Vagina (tissue), 2 donors: ENCODE data around the gene ACBD5. TPM values are rescaled to one million over a fixed set of nuclear protein-coding genes. Genes with fewer than 3 reads are reported as not detected.
"Not testable (repeated sequence)": the region's sequence is repeated elsewhere in the genome, so short reads cannot be mapped to it uniquely, and the experiment has no call there.

ENCODE experiments used
- DNase-seq, 2 donors: peaks; one replicate each; pipeline ENCODE4 v3.0.0-alpha.2; 2017; ENCODE audit errors: extremely low spot score in 2 of 2
- H3K27ac ChIP-seq: fragments of 200-600 bp; sonication (generic); one replicate; pipeline ENCODE4 v1.5.1; 2019
- H3K27me3 ChIP-seq: fragments of 200-600 bp; sonication (generic); one replicate; pipeline ENCODE4 v1.5.1; 2019
- H3K36me3 ChIP-seq, 2 donors: fragments of 200-600 bp; sonication (generic); one replicate each; pipeline ENCODE4 v1.5.1; 2017 to 2019
- H3K4me1 ChIP-seq: fragments of 200-600 bp; sonication (generic); one replicate; pipeline ENCODE4 v1.5.1; 2019
- H3K4me3 ChIP-seq, 2 donors: fragments of 200-600 bp; sonication (generic); 1 replicate in 1 of 2; 2 replicates in 1 of 2; pipeline ENCODE4 v1.5.1; 2016 to 2019
- H3K9me3 ChIP-seq: fragments of 200-600 bp; sonication (generic); one replicate; pipeline ENCODE4 v1.5.1; 2019
- POLR2A ChIP-seq, 2 donors: fragments of 450-650 bp; IDR thresholded peaks; one replicate each; pipeline ENCODE4 v1.6.1; 2017; ENCODE audit warnings: antibody characterized with exemption in 2 of 2, mild to moderate bottlenecking in 2 of 2, moderate library complexity in 2 of 2
- POLR2AphosphoS5 ChIP-seq, 2 donors: sonication (generic); formaldehyde crosslinking; IDR thresholded peaks; one replicate each; pipeline ENCODE4 v1.9.0; 2017; ENCODE audit warnings: antibody characterized with exemption in 2 of 2, mild to moderate bottlenecking in 2 of 2, low read depth in 1 of 2; ENCODE audit not compliant: insufficient read depth in 1 of 2
- intact Hi-C: fragments of 100-400 bp; cut with DNase I; formaldehyde crosslinking; loops from one replicate; pipeline ENCODE4 v1.15.1; 2023
- total RNA-seq: library from RNA; depleted of rRNA; stranded (reverse); fragments of >200 nt; gene quantifications from one replicate; pipeline ENCODE4 v1.2.3, GENCODE V29; 2016
- TF ChIP-seq, protein P1 (sequence below), 3 experiments: fragments of 450-650 bp in 2 of 3; fragments of 200-600 bp in 1 of 3; sonication (generic) in 1 of 3; IDR thresholded peaks; one replicate each; pipeline ENCODE4 v1.5.1; 2017 to 2019; ENCODE audit warnings: antibody characterized with exemption in 3 of 3, mild to moderate bottlenecking in 2 of 3, moderate library complexity in 2 of 3

ACBD5 gene, protein sequence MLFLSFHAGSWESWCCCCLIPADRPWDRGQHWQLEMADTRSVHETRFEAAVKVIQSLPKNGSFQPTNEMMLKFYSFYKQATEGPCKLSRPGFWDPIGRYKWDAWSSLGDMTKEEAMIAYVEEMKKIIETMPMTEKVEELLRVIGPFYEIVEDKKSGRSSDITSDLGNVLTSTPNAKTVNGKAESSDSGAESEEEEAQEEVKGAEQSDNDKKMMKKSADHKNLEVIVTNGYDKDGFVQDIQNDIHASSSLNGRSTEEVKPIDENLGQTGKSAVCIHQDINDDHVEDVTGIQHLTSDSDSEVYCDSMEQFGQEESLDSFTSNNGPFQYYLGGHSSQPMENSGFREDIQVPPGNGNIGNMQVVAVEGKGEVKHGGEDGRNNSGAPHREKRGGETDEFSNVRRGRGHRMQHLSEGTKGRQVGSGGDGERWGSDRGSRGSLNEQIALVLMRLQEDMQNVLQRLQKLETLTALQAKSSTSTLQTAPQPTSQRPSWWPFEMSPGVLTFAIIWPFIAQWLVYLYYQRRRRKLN
- 12.3 TPM for total RNA-seq

DNA sequence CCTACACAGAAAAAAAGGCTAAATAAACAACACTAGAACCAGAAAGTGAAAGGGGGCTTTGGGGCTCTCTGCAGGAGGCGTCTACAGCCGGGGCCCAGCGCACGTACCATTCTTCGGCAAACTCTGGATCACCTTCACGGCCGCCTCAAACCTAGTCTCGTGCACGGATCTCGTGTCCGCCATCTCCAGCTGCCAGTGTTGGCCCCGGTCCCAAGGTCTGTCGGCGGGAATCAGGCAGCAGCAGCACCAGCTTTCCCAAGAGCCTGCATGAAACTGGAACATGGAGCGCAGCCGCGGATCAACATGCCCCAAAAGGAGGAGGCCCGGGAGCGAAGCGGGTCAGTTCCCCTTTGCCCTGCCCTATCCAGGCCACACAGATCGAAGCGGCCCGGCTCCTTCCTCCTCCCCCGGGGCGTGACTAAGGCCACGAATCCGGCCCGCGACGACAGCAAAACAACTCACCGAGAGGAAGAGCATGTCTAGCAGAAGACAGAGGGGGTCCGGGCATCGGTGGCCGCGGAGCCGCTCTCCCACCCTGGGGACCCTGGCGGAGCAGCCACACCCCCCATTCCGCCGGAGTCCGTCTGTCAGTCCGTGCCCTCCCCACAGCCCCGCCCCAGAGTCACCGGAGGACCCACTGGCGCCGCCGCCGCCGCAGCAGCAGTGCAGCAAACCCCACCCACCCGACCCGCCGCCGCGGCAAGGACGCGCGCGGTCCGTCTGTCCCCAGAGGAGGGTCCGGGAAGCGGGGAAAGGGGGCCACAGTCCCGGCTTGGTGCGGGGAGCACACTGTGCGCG, at the start of gene ACBD5:
Gene ACBD5, minus strand, starts transcription at position 586 of the 798 bp plus-strand sequence. Its CDS starts 109 bp downstream, at position 477.
- H3K4me3 ChIP-seq: peak within 1 kb of the TSS; percentile 81 to 85
- peak within 1 kb of the TSS; percentile 98 for H3K27ac ChIP-seq
- DNase-seq: peak in 1 of 2 donors; percentile 94
- intact Hi-C loops: loop anchor here (5.0 kb wide), 1 partner anchor 83 kb away; the partner anchor contains the start of gene MASTL
- no peaks in the 10 kb centered on the region for H3K36me3 ChIP-seq
- H3K27me3 ChIP-seq: no peaks in the 10 kb centered on the region
- TF ChIP-seq, protein P1, sequence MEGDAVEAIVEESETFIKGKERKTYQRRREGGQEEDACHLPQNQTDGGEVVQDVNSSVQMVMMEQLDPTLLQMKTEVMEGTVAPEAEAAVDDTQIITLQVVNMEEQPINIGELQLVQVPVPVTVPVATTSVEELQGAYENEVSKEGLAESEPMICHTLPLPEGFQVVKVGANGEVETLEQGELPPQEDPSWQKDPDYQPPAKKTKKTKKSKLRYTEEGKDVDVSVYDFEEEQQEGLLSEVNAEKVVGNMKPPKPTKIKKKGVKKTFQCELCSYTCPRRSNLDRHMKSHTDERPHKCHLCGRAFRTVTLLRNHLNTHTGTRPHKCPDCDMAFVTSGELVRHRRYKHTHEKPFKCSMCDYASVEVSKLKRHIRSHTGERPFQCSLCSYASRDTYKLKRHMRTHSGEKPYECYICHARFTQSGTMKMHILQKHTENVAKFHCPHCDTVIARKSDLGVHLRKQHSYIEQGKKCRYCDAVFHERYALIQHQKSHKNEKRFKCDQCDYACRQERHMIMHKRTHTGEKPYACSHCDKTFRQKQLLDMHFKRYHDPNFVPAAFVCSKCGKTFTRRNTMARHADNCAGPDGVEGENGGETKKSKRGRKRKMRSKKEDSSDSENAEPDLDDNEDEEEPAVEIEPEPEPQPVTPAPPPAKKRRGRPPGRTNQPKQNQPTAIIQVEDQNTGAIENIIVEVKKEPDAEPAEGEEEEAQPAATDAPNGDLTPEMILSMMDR (IDR thresholded peaks at IDR 0.05): no peak
- TF ChIP-seq POLR2AphosphoS5 (IDR thresholded peaks at IDR 0.05; ENCODE audit: insufficient read depth in 1 of 2, low read depth in 1 of 2) (peak; percentile 39 to 80), POLR2A (IDR thresholded peaks at IDR 0.05) (peak in 1 of 2 donors; percentile 32)
- peaks cover 50% of the 10 kb centered on the region for H3K4me1 ChIP-seq
- no peaks in the 10 kb centered on the region for H3K9me3 ChIP-seq

DNA sequence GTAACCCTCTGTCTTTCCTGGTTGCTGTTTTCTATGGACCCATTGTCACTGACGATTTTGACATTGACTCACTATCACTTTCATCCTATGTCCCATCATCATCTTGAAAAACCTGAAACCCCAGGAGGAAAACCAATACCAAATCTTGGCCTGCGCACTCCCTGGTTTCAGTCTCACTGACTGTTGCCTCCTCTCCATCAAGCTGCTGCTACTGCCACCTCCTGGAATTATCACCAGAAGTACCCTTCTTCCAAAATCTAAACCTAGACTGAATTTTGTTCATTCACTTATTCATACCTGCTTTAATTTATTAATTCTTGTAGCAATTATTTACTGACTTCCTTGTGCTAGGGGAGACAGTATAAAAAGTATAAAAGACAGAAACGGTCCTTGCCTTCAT, 44.5 kb upstream of the ACBD5 start:
- H3K4me1 ChIP-seq: no peaks in the 10 kb centered on the region
- H3K27me3 ChIP-seq: no peaks in the 10 kb centered on the region
- no peak overlapping the region for H3K4me3 ChIP-seq
- intact Hi-C loops: no loop called here
- no peak overlapping the region for H3K27ac ChIP-seq
- H3K9me3 ChIP-seq: no peaks in the 10 kb centered on the region
- TF ChIP-seq, protein P1 (IDR thresholded peaks at IDR 0.05): no peak
- TF ChIP-seq POLR2A (IDR thresholded peaks at IDR 0.05): no peak
- TF ChIP-seq POLR2AphosphoS5 (IDR thresholded peaks at IDR 0.05; ENCODE audit: insufficient read depth in 1 of 2, low read depth in 1 of 2): no peak
- H3K36me3 ChIP-seq: no peaks in the 10 kb centered on the region
- no peak for DNase-seq

DNA sequence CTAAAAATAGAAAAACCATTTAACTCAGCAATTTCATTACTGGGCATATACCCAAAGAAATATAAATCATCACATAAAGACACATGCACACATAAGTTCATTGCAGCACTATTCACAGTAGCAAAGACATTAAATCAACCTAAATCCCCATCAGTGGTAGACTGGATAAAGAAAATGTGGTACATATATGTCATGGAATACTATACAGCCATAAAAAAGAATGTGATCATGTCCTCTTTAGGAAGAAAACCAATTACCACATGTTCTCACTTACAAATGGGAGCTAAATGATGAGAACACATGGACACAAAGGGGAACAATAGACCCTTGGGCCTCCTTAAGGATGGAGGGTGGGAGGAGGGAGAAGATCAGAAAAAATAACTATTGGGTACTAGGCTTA, 36.0 kb upstream of the ACBD5 start:
- no peaks in the 10 kb centered on the region for H3K27me3 ChIP-seq
- no peak overlapping the region for H3K27ac ChIP-seq
- no peak overlapping the region for H3K4me3 ChIP-seq
- no peaks in the 10 kb centered on the region for H3K36me3 ChIP-seq
- no peaks in the 10 kb centered on the region for H3K4me1 ChIP-seq
- intact Hi-C loops: no loop called here
- TF ChIP-seq, protein P1 (IDR thresholded peaks at IDR 0.05): no peak
- no peak for TF ChIP-seq POLR2AphosphoS5 (IDR thresholded peaks at IDR 0.05; ENCODE audit: insufficient read depth in 1 of 2, low read depth in 1 of 2)
- no peak for TF ChIP-seq POLR2A (IDR thresholded peaks at IDR 0.05)
- no peak for DNase-seq
- H3K9me3 ChIP-seq: peaks cover 3% of the 10 kb centered on the region

DNA sequence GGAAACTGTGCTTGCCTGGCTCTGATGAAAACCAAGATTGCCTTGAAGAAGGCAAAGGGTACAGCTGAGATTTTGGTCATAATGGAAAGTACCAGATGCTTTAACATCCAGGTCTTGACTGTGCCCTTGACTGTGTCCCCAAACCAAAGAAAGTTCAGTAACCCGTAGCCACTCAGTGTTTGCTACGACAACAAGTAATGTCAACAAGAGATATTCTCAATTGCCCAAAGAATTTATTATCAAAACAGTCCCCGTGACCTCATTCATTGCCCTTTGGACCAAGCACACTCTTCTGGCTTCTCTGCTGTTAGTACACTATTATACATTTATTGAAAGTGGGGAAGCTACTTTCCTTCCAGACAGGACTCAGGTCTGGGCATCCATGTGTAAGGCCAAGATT, 25.4 kb upstream of the ACBD5 start:
- H3K27ac ChIP-seq, H3K4me3 ChIP-seq, DNase-seq, H3K36me3 ChIP-seq, intact Hi-C loops, H3K9me3 ChIP-seq, H3K4me1 ChIP-seq, H3K27me3 ChIP-seq: not testable (repeated sequence)

DNA sequence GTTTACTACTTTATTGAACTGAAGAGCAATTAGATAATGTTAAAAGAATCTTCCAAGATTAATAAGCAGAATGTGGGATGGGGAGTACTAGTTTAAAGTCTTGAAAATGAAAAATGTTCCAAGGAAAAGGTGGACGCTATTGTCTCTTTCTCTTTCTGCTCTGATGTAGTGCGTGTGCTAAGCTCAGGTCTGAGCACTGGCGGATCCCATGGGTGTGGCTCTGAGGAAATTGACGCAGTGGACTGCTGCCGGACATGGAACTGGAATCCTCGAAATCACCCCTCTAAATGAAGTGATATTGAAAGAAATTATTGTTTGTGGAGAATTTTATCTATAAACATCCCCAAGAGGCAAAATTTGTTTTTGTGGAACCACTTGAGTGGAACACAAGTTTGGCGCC, 22.2 kb upstream of the ACBD5 start:
- H3K27me3 ChIP-seq, H3K36me3 ChIP-seq, H3K9me3 ChIP-seq, H3K27ac ChIP-seq, intact Hi-C loops, DNase-seq, H3K4me3 ChIP-seq: not testable (repeated sequence)
- peaks cover 14% of the 10 kb centered on the region for H3K4me1 ChIP-seq
